Keratinocyte (primary cell): Measurements from ENCODE around the gene FAM53B.

Experiments used
- EZH2 ChIP-seq: IDR thresholded peaks from one replicate; pipeline ENCODE4 v1.6.1; 2012; ENCODE audit warnings: inconsistent platforms, mild to moderate bottlenecking, low read length, moderate library complexity
- TF ChIP-seq, protein P1 (sequence below), 3 experiments: IDR thresholded peaks in 1 of 3; conservative IDR thresholded peaks in 1 of 3; optimal IDR thresholded peaks in 1 of 3; 2 replicates in 2 of 3; 3 replicates in 1 of 3; pipeline versions ENCODE3 to v1.5.1; 2011; ENCODE audit warnings: low read length in 3 of 3, mild to moderate bottlenecking in 3 of 3, moderate library complexity in 2 of 3, control low read depth in 1 of 3, inconsistent platforms in 1 of 3; ENCODE audit not compliant: insufficient read depth in 2 of 3; ENCODE audit errors: extremely low read depth in 1 of 3

DNA sequence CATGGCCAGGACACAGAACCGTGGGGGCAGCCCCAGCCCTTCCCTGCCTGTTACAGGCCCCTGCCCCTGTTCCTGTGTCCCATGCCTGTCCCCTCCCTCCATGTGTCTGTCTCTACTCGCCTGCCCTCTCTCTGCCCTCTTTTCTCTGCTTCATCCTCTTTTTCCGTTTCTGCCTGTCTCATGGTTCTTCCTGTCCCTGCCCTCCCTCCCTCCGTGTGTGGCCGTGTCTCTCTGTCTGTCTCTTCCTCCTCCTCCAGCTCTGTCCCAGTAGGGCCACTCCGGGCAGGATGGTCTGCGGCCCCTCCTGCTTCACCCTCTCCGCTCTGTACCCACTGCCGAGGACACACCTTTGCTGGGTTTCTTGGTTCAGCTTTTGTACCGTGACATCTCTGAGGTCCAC lies 137.4 kb downstream of the FAM53B start:
- TF ChIP-seq, protein P1, sequence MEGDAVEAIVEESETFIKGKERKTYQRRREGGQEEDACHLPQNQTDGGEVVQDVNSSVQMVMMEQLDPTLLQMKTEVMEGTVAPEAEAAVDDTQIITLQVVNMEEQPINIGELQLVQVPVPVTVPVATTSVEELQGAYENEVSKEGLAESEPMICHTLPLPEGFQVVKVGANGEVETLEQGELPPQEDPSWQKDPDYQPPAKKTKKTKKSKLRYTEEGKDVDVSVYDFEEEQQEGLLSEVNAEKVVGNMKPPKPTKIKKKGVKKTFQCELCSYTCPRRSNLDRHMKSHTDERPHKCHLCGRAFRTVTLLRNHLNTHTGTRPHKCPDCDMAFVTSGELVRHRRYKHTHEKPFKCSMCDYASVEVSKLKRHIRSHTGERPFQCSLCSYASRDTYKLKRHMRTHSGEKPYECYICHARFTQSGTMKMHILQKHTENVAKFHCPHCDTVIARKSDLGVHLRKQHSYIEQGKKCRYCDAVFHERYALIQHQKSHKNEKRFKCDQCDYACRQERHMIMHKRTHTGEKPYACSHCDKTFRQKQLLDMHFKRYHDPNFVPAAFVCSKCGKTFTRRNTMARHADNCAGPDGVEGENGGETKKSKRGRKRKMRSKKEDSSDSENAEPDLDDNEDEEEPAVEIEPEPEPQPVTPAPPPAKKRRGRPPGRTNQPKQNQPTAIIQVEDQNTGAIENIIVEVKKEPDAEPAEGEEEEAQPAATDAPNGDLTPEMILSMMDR (optimal IDR thresholded peaks at IDR 0.05 in 1 of 3, IDR thresholded peaks at IDR 0.05 in 1 of 3, conservative IDR thresholded peaks at IDR 0.05 in 1 of 3; ENCODE audit: extremely low read depth in 1 of 3, insufficient read depth in 2 of 3, low read length in 3 of 3) = no peak
- no peak for TF ChIP-seq EZH2
